Stimulated activated CD8-positive, alpha-beta memory T cell treated with anti-CD3 and anti-CD28 coated beads, Interleukin-4, amount 100 ng/mL, for 48 hours (primary cell): ENCODE results near the gene LAMA3.

Source experiments
- DNase-seq: peaks from one replicate; pipeline ENCODE4 v3.0.0-alpha.2; 2020

LAMA3 gene

GRCh38 chr18:23689031-23689615, at the start of gene LAMA3:
Gene LAMA3, plus strand, starts transcription at chr18:23689453. Its CDS starts 231 bp downstream, at chr18:23689684.
- DNase-seq = peak; percentile 41

GRCh38 chr18:23640052-23640451, 49.2 kb upstream of the LAMA3 start:
- no peak for DNase-seq

- no peak for DNase-seq
Observed at GRCh38 chr18:23641143-23641720, 48.0 kb upstream of the LAMA3 start.

GRCh38 chr18:23641937-23642666, 47.2 kb upstream of the LAMA3 start:
- DNase-seq = no peak

- no peak for DNase-seq
Observed at GRCh38 chr18:23643815-23644490, 45.3 kb upstream of the LAMA3 start.

GRCh38 chr18:23645568-23646175, 43.6 kb upstream of the LAMA3 start:
- DNase-seq = no peak

- DNase-seq = no peak
Observed at GRCh38 chr18:23646282-23646681, 43.0 kb upstream of the LAMA3 start.

GRCh38 chr18:23648456-23648855, 40.8 kb upstream of the LAMA3 start:
- no peak for DNase-seq

- no peak for DNase-seq
Observed at GRCh38 chr18:23648940-23649607, 40.2 kb upstream of the LAMA3 start.

- no peak for DNase-seq
Observed at GRCh38 chr18:23650968-23651927, 38.0 kb upstream of the LAMA3 start.

- DNase-seq = no peak
Observed at GRCh38 chr18:23652232-23652631, 37.0 kb upstream of the LAMA3 start.

GRCh38 chr18:23658285-23658684, 31.0 kb upstream of the LAMA3 start:
- DNase-seq = no peak

GRCh38 chr18:23661735-23662308, 27.4 kb upstream of the LAMA3 start:
- DNase-seq = no peak

- peak; percentile 66 for DNase-seq
Observed at GRCh38 chr18:23662309-23663263, 26.7 kb upstream of the LAMA3 start, which contains the start of gene ANKRD29. Gene ANKRD29, minus strand, starts transcription at chr18:23662911. Its CDS starts 181 bp downstream, at chr18:23662730.

GRCh38 chr18:23664674-23665073, 24.6 kb upstream of the LAMA3 start:
- no peak for DNase-seq

- DNase-seq = no peak
Observed at GRCh38 chr18:23667114-23667513, 22.1 kb upstream of the LAMA3 start.

- no peak for DNase-seq
Observed at GRCh38 chr18:23668731-23669130, 20.5 kb upstream of the LAMA3 start.

GRCh38 chr18:23669202-23669766, 20.0 kb upstream of the LAMA3 start:
- no peak for DNase-seq

GRCh38 chr18:23669804-23670405, 19.3 kb upstream of the LAMA3 start:
- DNase-seq = no peak
